GM23338 (cell line): ENCODE measurements around the gene PRCD. TPM values are rescaled to one million over a fixed set of nuclear protein-coding genes. Genes with fewer than 3 reads are reported as not detected.

Experiments used
- REST ChIP-seq: IDR thresholded peaks from one replicate; pipeline ENCODE4 v1.6.1; 2018; ENCODE audit warnings: antibody characterized with exemption; ENCODE audit not compliant: unreplicated experiment
- ZNF114 ChIP-seq: fragments of 250-450 bp; sonication (Bioruptor Pico); IDR thresholded peaks from 2 replicates; pipeline ENCODE4 v1.5.0; 2020; ENCODE audit warnings: mild to moderate bottlenecking, moderate library complexity
- polyA plus RNA-seq: library from polyadenylated mRNA; unstranded; fragments of >200 nt; fragmentation: Nextera tagmentation; extraction: Ambion mirVana; gene quantifications from 2 replicates; pipeline ENCODE4 v1.2.1, GENCODE V29; 2016
- total RNA-seq: library from RNA; depleted of rRNA; stranded (reverse); fragments of >200 nt; shearing (Covaris generic); gene quantifications from 2 replicates; pipeline ENCODE4 v1.2.3, GENCODE V29; 2014
- TF ChIP-seq, protein P1 (sequence below): fragments of 250-450 bp; sonication (Bioruptor Pico); IDR thresholded peaks from 2 replicates; pipeline ENCODE4 v1.5.0; 2020; ENCODE audit warnings: mild to moderate bottlenecking, moderate library complexity
- TF ChIP-seq, protein P2 (sequence below): IDR thresholded peaks from 2 replicates; pipeline ENCODE4 v1.6.1; 2016; ENCODE audit warnings: antibody characterized with exemption

Gene PRCD
- total and polyA plus RNA-seq, 2 experiments from 2014 or later = 0.38 to 1.6 TPM

GRCh38 chr17:76519048-76519966, 20.5 kb upstream of the PRCD start (continued):
- TF ChIP-seq, protein P1, sequence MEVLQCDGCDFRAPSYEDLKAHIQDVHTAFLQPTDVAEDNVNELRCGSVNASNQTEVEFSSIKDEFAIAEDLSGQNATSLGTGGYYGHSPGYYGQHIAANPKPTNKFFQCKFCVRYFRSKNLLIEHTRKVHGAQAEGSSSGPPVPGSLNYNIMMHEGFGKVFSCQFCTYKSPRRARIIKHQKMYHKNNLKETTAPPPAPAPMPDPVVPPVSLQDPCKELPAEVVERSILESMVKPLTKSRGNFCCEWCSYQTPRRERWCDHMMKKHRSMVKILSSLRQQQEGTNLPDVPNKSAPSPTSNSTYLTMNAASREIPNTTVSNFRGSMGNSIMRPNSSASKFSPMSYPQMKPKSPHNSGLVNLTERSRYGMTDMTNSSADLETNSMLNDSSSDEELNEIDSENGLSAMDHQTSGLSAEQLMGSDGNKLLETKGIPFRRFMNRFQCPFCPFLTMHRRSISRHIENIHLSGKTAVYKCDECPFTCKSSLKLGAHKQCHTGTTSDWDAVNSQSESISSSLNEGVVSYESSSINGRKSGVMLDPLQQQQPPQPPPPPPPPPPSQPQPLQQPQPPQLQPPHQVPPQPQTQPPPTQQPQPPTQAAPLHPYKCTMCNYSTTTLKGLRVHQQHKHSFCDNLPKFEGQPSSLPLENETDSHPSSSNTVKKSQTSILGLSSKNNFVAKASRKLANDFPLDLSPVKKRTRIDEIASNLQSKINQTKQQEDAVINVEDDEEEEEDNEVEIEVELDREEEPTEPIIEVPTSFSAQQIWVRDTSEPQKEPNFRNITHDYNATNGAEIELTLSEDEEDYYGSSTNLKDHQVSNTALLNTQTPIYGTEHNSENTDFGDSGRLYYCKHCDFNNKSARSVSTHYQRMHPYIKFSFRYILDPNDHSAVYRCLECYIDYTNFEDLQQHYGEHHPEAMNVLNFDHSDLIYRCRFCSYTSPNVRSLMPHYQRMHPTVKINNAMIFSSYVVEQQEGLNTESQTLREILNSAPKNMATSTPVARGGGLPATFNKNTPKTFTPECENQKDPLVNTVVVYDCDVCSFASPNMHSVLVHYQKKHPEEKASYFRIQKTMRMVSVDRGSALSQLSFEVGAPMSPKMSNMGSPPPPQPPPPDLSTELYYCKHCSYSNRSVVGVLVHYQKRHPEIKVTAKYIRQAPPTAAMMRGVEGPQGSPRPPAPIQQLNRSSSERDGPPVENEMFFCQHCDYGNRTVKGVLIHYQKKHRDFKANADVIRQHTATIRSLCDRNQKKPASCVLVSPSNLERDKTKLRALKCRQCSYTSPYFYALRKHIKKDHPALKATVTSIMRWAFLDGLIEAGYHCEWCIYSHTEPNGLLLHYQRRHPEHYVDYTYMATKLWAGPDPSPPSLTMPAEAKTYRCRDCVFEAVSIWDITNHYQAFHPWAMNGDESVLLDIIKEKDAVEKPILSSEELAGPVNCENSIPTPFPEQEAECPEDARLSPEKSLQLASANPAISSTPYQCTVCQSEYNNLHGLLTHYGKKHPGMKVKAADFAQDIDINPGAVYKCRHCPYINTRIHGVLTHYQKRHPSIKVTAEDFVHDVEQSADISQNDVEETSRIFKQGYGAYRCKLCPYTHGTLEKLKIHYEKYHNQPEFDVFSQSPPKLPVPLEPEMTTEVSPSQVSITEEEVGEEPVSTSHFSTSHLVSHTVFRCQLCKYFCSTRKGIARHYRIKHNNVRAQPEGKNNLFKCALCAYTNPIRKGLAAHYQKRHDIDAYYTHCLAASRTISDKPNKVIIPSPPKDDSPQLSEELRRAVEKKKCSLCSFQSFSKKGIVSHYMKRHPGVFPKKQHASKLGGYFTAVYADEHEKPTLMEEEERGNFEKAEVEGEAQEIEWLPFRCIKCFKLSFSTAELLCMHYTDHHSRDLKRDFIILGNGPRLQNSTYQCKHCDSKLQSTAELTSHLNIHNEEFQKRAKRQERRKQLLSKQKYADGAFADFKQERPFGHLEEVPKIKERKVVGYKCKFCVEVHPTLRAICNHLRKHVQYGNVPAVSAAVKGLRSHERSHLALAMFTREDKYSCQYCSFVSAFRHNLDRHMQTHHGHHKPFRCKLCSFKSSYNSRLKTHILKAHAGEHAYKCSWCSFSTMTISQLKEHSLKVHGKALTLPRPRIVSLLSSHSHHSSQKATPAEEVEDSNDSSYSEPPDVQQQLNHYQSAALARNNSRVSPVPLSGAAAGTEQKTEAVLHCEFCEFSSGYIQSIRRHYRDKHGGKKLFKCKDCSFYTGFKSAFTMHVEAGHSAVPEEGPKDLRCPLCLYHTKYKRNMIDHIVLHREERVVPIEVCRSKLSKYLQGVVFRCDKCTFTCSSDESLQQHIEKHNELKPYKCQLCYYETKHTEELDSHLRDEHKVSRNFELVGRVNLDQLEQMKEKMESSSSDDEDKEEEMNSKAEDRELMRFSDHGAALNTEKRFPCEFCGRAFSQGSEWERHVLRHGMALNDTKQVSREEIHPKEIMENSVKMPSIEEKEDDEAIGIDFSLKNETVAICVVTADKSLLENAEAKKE (CRISPR knock-in tag) = no peak
- no peak for TF ChIP-seq ZNF114
- no peak for TF ChIP-seq REST
- TF ChIP-seq, protein P2, sequence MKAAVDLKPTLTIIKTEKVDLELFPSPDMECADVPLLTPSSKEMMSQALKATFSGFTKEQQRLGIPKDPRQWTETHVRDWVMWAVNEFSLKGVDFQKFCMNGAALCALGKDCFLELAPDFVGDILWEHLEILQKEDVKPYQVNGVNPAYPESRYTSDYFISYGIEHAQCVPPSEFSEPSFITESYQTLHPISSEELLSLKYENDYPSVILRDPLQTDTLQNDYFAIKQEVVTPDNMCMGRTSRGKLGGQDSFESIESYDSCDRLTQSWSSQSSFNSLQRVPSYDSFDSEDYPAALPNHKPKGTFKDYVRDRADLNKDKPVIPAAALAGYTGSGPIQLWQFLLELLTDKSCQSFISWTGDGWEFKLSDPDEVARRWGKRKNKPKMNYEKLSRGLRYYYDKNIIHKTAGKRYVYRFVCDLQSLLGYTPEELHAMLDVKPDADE = no peak
